ENCODE data around the gene HELZ.

GRCh38 chr17:67293251-67294203 is 48.5 kb upstream of the HELZ start:
- TF ChIP-seq GATA3 (IDR thresholded peaks at IDR 0.05; ENCODE audit: low read depth, low read length) (no peak), GATA2 (IDR thresholded peaks at IDR 0.05; ENCODE audit: low read depth, low read length) (no peak)

Data from SH-SY5Y (cell line).